Stimulated activated naive B cell treated with anti-CD40 and anti-IgM and Interleukin-4, amounts not matched to agents 10 μg/mL and 1 μg/mL and 100 μg/mL, for 72 hours (primary cell): ENCODE measurements around the gene STK39.
A peak's percentile ranks its signal among the peaks of the same experiment; 100 is the strongest.
"Not testable (repeated sequence)": the region's sequence is repeated elsewhere in the genome, so short reads cannot be mapped to it uniquely, and the experiment has no call there.

Experiments used
- ATAC-seq, 2 donors: fragments of 150-1000 bp; cut with Tn5 transposase; replicated peaks; 2 replicates each; pipeline ENCODE4 v1.10.0; 2021; ENCODE audit warnings: moderate library complexity in 1 of 2
- DNase-seq: peaks from one replicate; pipeline ENCODE4 v3.0.0; 2021
- H3K27ac Mint-ChIP-seq: one replicate; pipeline ENCODE4 v1.8.0; 2022; ENCODE audit warnings: mild to moderate bottlenecking, mixed read lengths
- H3K27me3 Mint-ChIP-seq, 2 donors: one replicate each; pipeline ENCODE4 v1.8.0; 2022; ENCODE audit warnings: mixed read lengths in 2 of 2
- H3K36me3 Mint-ChIP-seq, 2 donors: one replicate each; pipeline ENCODE4 v1.8.0; 2022; ENCODE audit warnings: mixed read lengths in 2 of 2, mild to moderate bottlenecking in 1 of 2
- H3K4me1 Mint-ChIP-seq, 2 donors: one replicate each; pipeline ENCODE4 v1.8.0; 2022; ENCODE audit warnings: mixed read lengths in 2 of 2, mild to moderate bottlenecking in 1 of 2
- H3K4me3 Mint-ChIP-seq, 2 donors: one replicate each; pipeline ENCODE4 v1.8.0; 2022; ENCODE audit warnings: mild to moderate bottlenecking in 2 of 2, mixed read lengths in 2 of 2, moderate library complexity in 1 of 2
- H3K9me3 Mint-ChIP-seq, 2 donors: one replicate each; pipeline ENCODE4 v1.8.0; 2022; ENCODE audit warnings: mixed read lengths in 2 of 2, mild to moderate bottlenecking in 1 of 2

STK39 gene

GRCh38 chr2:168127371-168127770, 120.0 kb downstream of the STK39 start:
- peaks cover 7 to 8% of the 10 kb centered on the region in 2 donors for H3K4me1 Mint-ChIP-seq
- H3K27me3 Mint-ChIP-seq, result no peaks in the 10 kb centered on the region
- no peak for ATAC-seq
- H3K36me3 Mint-ChIP-seq, result peaks cover 33 to 38% of the 10 kb centered on the region in 2 donors
- no peaks in the 10 kb centered on the region for H3K9me3 Mint-ChIP-seq
- no peak overlapping the region for H3K27ac Mint-ChIP-seq
- H3K4me3 Mint-ChIP-seq, result no peak overlapping the region
- DNase-seq, result no peak

- not testable (repeated sequence) for H3K4me3 Mint-ChIP-seq, H3K4me1 Mint-ChIP-seq, ATAC-seq, DNase-seq, H3K9me3 Mint-ChIP-seq, H3K27ac Mint-ChIP-seq, H3K27me3 Mint-ChIP-seq
- H3K36me3 Mint-ChIP-seq, result peaks cover 17 to 28% of the 10 kb centered on the region in 2 donors
Measured at GRCh38 chr2:168122210-168122609, 125.2 kb downstream of the STK39 start.

DNA sequence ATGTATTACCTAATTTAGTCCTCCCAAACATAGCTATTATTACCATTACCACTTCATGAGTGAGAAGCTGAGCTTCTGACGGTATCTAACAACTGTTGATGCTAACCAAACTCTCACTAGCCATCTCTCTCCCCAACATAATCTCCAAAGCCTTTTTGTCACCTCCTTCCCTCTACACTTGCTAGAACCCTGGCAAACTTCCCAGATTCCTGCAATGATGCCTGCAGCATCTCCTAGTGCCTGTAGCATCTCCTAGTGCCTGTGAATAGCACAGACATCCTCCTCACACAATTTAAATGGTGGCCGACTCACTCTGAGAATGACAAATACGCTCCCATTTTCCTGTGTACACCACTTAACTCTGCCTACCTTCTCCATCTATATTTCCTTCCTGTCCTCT, 126.7 kb downstream of the STK39 start:
- DNase-seq (no peak), ATAC-seq (no peak)
- no peak overlapping the region for H3K4me3 Mint-ChIP-seq
- H3K9me3 Mint-ChIP-seq, result no peaks in the 10 kb centered on the region
- peaks cover 13 to 19% of the 10 kb centered on the region in 2 donors for H3K36me3 Mint-ChIP-seq
- H3K4me1 Mint-ChIP-seq, result peaks cover under 1 to 2% of the 10 kb centered on the region in 2 donors
- no peak overlapping the region for H3K27ac Mint-ChIP-seq
- no peaks in the 10 kb centered on the region for H3K27me3 Mint-ChIP-seq

- Mint-ChIP-seq H3K27ac (no peak overlapping the region), H3K4me3 (no peak overlapping the region), H3K4me1 (peaks cover 3 to 6% of the 10 kb centered on the region in 2 donors), H3K36me3 (peaks cover 13 to 20% of the 10 kb centered on the region in 2 donors), H3K27me3 (no peaks in the 10 kb centered on the region), H3K9me3 (peaks cover 0 to 2% of the 10 kb centered on the region in 2 donors)
- DNase-seq (no peak), ATAC-seq (no peak)
Measured at GRCh38 chr2:168120310-168120709, 127.1 kb downstream of the STK39 start.

- ATAC-seq (peak; percentile 59 to 62), DNase-seq (peak; percentile 17)
- Mint-ChIP-seq H3K4me3 (no peak overlapping the region), H3K27me3 (no peaks in the 10 kb centered on the region), H3K27ac (no peak overlapping the region), H3K36me3 (peaks cover 12 to 15% of the 10 kb centered on the region in 2 donors), H3K4me1 (peaks cover 3 to 6% of the 10 kb centered on the region in 2 donors), H3K9me3 (peaks cover 0 to 2% of the 10 kb centered on the region in 2 donors)
Measured at GRCh38 chr2:168119515-168120141, 127.8 kb downstream of the STK39 start.

GRCh38 chr2:168118733-168119514, 128.5 kb downstream of the STK39 start:
- ATAC-seq (peak; percentile 83 to 89), DNase-seq (peak; percentile 40)
- peaks cover 3 to 6% of the 10 kb centered on the region in 2 donors for H3K4me1 Mint-ChIP-seq
- no peaks in the 10 kb centered on the region for H3K27me3 Mint-ChIP-seq
- H3K27ac Mint-ChIP-seq, result no peak overlapping the region
- H3K4me3 Mint-ChIP-seq, result no peak overlapping the region
- H3K36me3 Mint-ChIP-seq, result peaks cover 15 to 20% of the 10 kb centered on the region in 2 donors
- H3K9me3 Mint-ChIP-seq, result peaks cover 0 to 2% of the 10 kb centered on the region in 2 donors

DNA sequence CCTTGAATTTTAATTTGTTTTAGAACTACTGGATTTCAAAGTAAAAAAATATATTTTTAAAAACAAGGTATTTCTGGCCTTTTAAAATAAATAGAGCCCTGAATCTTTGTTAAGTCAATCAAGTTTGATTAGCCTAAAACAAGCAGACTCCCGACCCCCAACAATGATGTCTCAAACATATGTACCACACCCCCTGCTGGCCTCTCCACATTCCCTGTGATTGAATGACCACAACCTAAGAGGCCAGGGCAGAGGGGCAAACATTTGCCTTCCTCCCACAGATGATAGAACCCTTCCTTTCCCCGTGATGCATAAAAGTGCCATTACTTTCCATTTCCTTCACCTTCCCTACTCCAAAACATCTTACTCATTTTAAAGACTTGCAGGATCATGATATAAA, 130.9 kb downstream of the STK39 start:
- DNase-seq (no peak), ATAC-seq (no peak)
- Mint-ChIP-seq H3K4me1 (peaks cover 7 to 20% of the 10 kb centered on the region in 2 donors), H3K9me3 (peaks cover 0 to 5% of the 10 kb centered on the region in 2 donors), H3K27me3 (no peaks in the 10 kb centered on the region), H3K27ac (no peak overlapping the region), H3K36me3 (peaks cover 19 to 29% of the 10 kb centered on the region in 2 donors), H3K4me3 (no peak overlapping the region)

- peaks cover 0 to 5% of the 10 kb centered on the region in 2 donors for H3K9me3 Mint-ChIP-seq
- H3K4me3 Mint-ChIP-seq, result no peak overlapping the region
- ATAC-seq, result no peak
- peaks cover 7 to 20% of the 10 kb centered on the region in 2 donors for H3K4me1 Mint-ChIP-seq
- peaks cover 19 to 29% of the 10 kb centered on the region in 2 donors for H3K36me3 Mint-ChIP-seq
- no peak overlapping the region for H3K27ac Mint-ChIP-seq
- no peaks in the 10 kb centered on the region for H3K27me3 Mint-ChIP-seq
- no peak for DNase-seq
Measured at GRCh38 chr2:168114619-168115018, 132.8 kb downstream of the STK39 start.

DNA sequence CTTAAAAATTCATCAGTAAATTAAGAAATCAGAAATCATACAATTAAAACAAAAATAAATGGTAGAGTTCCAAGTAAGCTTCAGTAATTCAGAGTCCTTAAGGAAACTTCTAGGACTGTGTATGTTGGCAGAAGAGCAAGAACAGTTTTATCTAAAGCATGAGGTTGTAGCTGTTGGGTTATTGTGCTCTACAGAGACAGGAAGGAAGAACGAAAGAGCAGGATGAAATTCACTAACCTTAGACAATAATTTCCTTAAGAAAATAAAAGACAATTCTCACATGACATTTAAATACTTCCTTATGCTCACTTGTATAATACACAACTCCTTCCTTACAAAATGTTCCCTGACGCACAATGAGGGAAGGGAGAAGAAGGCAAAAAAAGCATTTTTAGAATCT, 133.4 kb downstream of the STK39 start:
- H3K4me1 Mint-ChIP-seq, result peaks cover 7 to 20% of the 10 kb centered on the region in 2 donors
- peaks cover 19 to 29% of the 10 kb centered on the region in 2 donors for H3K36me3 Mint-ChIP-seq
- ATAC-seq (no peak), DNase-seq (no peak)
- no peak overlapping the region for H3K27ac Mint-ChIP-seq
- peaks cover 0 to 5% of the 10 kb centered on the region in 2 donors for H3K9me3 Mint-ChIP-seq
- H3K4me3 Mint-ChIP-seq, result no peak overlapping the region
- no peaks in the 10 kb centered on the region for H3K27me3 Mint-ChIP-seq

DNA sequence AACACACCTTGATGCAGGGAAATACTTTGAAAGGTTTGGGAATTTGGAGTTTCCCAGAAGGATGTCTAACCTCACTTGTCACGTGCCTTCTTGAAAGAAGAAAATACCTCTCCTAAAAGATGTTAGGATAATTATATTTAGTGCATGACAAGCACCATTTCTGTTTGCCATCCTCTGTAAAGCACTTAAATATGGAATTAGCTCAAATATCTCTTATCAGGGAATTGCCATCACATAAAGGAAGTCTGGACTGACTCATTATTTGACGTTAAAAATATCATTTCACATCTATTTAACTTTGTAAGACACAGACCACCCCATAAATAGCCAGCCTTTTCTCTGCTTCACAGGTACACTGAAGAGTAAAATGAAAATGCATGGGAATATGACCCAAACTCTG, 140.1 kb downstream of the STK39 start:
- Mint-ChIP-seq H3K4me3 (no peak overlapping the region), H3K36me3 (peaks cover 23 to 30% of the 10 kb centered on the region in 2 donors), H3K27me3 (no peaks in the 10 kb centered on the region), H3K9me3 (peaks cover 0 to 1% of the 10 kb centered on the region in 2 donors), H3K27ac (no peak overlapping the region), H3K4me1 (peaks cover 2 to 6% of the 10 kb centered on the region in 2 donors)
- ATAC-seq, result no peak
- DNase-seq, result no peak

GRCh38 chr2:168105127-168105683, 142.2 kb downstream of the STK39 start:
- H3K4me1 Mint-ChIP-seq, result no peaks in the 10 kb centered on the region
- no peak overlapping the region for H3K27ac Mint-ChIP-seq
- DNase-seq (no peak), ATAC-seq (no peak)
- no peak overlapping the region for H3K4me3 Mint-ChIP-seq
- no peaks in the 10 kb centered on the region for H3K27me3 Mint-ChIP-seq
- no peaks in the 10 kb centered on the region for H3K9me3 Mint-ChIP-seq
- peaks cover 25 to 38% of the 10 kb centered on the region in 2 donors for H3K36me3 Mint-ChIP-seq

- Mint-ChIP-seq H3K27ac (peak overlapping the region; percentile 7), H3K27me3 (no peaks in the 10 kb centered on the region), H3K4me3 (peak overlapping the region in 1 of 2 donors; percentile 27), H3K36me3 (peaks cover 26 to 38% of the 10 kb centered on the region in 2 donors), H3K4me1 (peaks cover 12 to 23% of the 10 kb centered on the region in 2 donors), H3K9me3 (no peaks in the 10 kb centered on the region)
- ATAC-seq (peak; percentile 61 to 83), DNase-seq (no peak)
Measured at GRCh38 chr2:168097431-168097830, 150.0 kb downstream of the STK39 start.

- Mint-ChIP-seq H3K4me1 (peaks cover 14 to 23% of the 10 kb centered on the region in 2 donors), H3K27ac (no peak overlapping the region), H3K4me3 (no peak overlapping the region), H3K9me3 (no peaks in the 10 kb centered on the region), H3K36me3 (peaks cover 20 to 29% of the 10 kb centered on the region in 2 donors), H3K27me3 (no peaks in the 10 kb centered on the region)
- no peak for DNase-seq
- peak; percentile 31 to 33 for ATAC-seq
Measured at GRCh38 chr2:168096158-168096557, 151.2 kb downstream of the STK39 start.

DNA sequence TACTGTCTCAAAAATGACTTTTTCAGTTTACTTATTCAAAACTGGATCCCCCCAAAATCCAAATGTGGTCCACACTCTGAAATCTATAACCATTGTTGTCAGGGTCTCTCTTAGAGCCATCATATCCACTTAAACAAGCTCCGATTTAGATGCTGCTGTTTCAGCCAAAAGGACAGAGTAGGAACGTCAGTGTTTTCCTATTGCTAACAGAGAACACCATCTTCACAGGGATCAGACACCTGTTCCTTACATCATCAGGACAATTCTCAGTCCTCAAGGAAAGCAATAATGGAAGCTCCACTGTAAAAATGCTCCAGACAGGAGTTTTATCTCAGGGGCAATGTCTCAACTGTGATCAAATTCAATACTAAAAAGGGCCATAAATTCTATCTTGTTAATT, 155.4 kb downstream of the STK39 start:
- Mint-ChIP-seq H3K4me1 (peaks cover 13 to 20% of the 10 kb centered on the region in 2 donors), H3K27me3 (no peaks in the 10 kb centered on the region), H3K4me3 (no peak overlapping the region), H3K27ac (no peak overlapping the region), H3K9me3 (no peaks in the 10 kb centered on the region), H3K36me3 (peaks cover 6 to 7% of the 10 kb centered on the region in 2 donors)
- ATAC-seq (no peak), DNase-seq (no peak)
